NT2/D1 (cell line): ENCODE measurements around the gene PDSS1.
"Not testable (repeated sequence)": the region's sequence is repeated elsewhere in the genome, so short reads cannot be mapped to it uniquely, and the experiment has no call there.

Source experiments
- DNase-seq: peaks from one replicate; pipeline ENCODE4 v3.0.0-alpha.2; 2011; ENCODE audit warnings: low read depth, low spot score
- H3K27me3 ChIP-seq: 2 replicates; pipeline ENCODE4 v1.6.0; 2011; ENCODE audit warnings: mild to moderate bottlenecking; ENCODE audit not compliant: insufficient read length, insufficient read depth
- H3K36me3 ChIP-seq: 2 replicates; pipeline ENCODE4 v1.6.1; 2011; ENCODE audit warnings: mild to moderate bottlenecking, low read length, mixed read lengths; ENCODE audit not compliant: insufficient read depth, insufficient read length
- H3K4me1 ChIP-seq: 2 replicates; pipeline ENCODE4 v1.5.1; 2011; ENCODE audit not compliant: insufficient read depth, insufficient read length
- H3K4me3 ChIP-seq: 2 replicates; pipeline ENCODE4 v1.5.1; 2011; ENCODE audit warnings: low read depth; ENCODE audit not compliant: insufficient read length
- H3K9ac ChIP-seq: 2 replicates; pipeline ENCODE4 v1.6.0; 2011; ENCODE audit warnings: low read depth; ENCODE audit not compliant: insufficient read length
- H3K9me3 ChIP-seq: 2 replicates; pipeline ENCODE4 v1.5.1; 2011; ENCODE audit warnings: mild to moderate bottlenecking, low read length; ENCODE audit not compliant: insufficient read depth
- SUZ12 ChIP-seq: IDR thresholded peaks from 2 replicates; pipeline ENCODE4 v1.6.1; 2011; ENCODE audit not compliant: insufficient read length, insufficient read depth; ENCODE audit errors: extremely low read depth
- YY1 ChIP-seq: IDR thresholded peaks from 2 replicates; pipeline ENCODE4 v1.6.1; 2011; ENCODE audit not compliant: insufficient read length, insufficient read depth
- ZNF274 ChIP-seq: IDR thresholded peaks from 2 replicates; pipeline ENCODE4 v1.6.1; 2011; ENCODE audit warnings: mild to moderate bottlenecking, low read depth, low read length

Gene PDSS1, protein sequence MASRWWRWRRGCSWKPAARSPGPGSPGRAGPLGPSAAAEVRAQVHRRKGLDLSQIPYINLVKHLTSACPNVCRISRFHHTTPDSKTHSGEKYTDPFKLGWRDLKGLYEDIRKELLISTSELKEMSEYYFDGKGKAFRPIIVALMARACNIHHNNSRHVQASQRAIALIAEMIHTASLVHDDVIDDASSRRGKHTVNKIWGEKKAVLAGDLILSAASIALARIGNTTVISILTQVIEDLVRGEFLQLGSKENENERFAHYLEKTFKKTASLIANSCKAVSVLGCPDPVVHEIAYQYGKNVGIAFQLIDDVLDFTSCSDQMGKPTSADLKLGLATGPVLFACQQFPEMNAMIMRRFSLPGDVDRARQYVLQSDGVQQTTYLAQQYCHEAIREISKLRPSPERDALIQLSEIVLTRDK

DNA sequence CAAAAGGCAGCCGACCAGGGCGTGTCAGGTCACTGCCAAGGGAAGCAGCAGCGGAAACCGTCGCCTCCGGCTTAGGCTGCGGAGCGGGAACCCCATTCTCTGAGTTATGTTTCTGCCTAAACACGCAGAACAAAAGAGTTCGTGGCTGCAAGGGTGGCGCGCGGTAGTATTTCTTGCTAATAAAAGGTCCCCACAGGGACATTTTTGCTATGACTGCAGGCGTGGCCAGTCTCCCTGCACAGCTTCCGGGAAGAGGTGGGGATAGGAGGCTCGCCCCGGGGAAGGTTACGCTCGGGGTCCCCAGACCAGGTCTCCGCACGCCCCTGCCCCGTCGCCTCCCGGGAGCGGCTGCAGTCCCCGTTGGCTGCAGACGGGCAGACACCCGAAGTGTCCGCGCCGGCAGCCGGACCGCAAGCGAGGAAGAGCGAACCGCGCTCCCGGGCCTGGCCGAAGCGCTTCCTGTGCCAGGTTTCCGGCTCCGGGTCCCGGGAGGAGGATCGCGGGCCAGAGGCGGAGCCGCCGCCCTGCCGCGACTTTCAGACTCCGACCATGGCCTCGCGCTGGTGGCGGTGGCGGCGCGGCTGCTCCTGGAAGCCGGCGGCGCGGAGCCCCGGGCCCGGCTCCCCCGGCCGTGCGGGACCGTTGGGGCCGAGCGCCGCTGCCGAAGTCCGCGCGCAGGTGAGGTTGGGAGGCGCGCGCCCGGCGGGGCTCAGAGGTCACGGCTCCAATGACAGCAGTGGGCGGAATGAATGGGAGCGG is at the start of gene PDSS1:
TSS of gene PDSS1 (plus strand) at position 539 of the 759 bp plus-strand sequence. CDS start at position 550, 11 bp downstream.
- Histone ChIP-seq H3K4me1 (no peaks in the 10 kb centered on the region), H3K36me3 (peaks cover 23% of the 10 kb centered on the region), H3K9me3 (peaks cover 15% of the 10 kb centered on the region; the same call in 1 of the 2 replicates), H3K27me3 (no peaks in the 10 kb centered on the region), H3K9ac (peak within 1 kb of the TSS; percentile 96), H3K4me3 (peak within 1 kb of the TSS; percentile 74)
- TF ChIP-seq SUZ12 (no peak), YY1 (no peak), ZNF274 (no peak)
- DNase-seq: peak; percentile 54

- H3K9me3 ChIP-seq, H3K9ac ChIP-seq, H3K36me3 ChIP-seq: not testable (repeated sequence)
Observed at GRCh38 chr10:26648245-26648636, 49.3 kb upstream of the PDSS1 start.

DNA sequence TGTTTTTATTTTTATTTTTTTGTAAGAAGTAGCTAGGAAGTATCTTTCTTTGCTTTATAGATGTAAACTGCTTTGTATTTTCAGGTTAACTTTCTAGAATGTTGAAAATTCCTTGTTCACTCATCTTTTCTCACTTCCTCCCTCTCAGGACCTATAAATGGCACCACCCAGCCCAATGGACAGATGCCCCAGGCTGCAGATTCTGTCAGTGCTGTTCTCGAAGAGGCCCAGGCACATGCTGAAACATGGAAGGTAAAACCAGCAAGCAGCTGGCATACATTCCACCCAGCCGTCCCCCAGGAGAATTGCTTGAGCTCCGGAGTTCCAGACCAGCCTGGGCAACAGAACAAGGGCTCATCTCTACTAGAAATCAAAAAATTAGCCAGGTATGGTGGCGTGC is 47.1 kb upstream of the PDSS1 start:
- Histone ChIP-seq H3K9me3 (no peaks in the 10 kb centered on the region), H3K27me3 (no peaks in the 10 kb centered on the region), H3K4me1 (peaks cover 5% of the 10 kb centered on the region), H3K9ac (no peak overlapping the region), H3K4me3 (no peak overlapping the region), H3K36me3 (no peaks in the 10 kb centered on the region)
- no peak for TF ChIP-seq YY1
- no peak for TF ChIP-seq ZNF274
- TF ChIP-seq SUZ12: no peak
- DNase-seq: no peak

More at GRCh38 chr10:26648245-26648636, 49.3 kb upstream of the PDSS1 start:
- not testable (repeated sequence) for H3K4me1 ChIP-seq, DNase-seq, H3K4me3 ChIP-seq, H3K27me3 ChIP-seq

- not testable (repeated sequence) for H3K4me3 ChIP-seq, H3K27me3 ChIP-seq, H3K9ac ChIP-seq, DNase-seq, H3K9me3 ChIP-seq, H3K36me3 ChIP-seq, H3K4me1 ChIP-seq
Observed at GRCh38 chr10:26651476-26651875, 46.0 kb upstream of the PDSS1 start.

GRCh38 chr10:26653004-26653403 is 44.5 kb upstream of the PDSS1 start:
- Histone ChIP-seq H3K4me1 (peaks cover under 1% of the 10 kb centered on the region), H3K9ac (no peak overlapping the region), H3K27me3 (no peaks in the 10 kb centered on the region), H3K36me3 (no peaks in the 10 kb centered on the region), H3K9me3 (no peaks in the 10 kb centered on the region), H3K4me3 (no peak overlapping the region)
- DNase-seq: no peak
- TF ChIP-seq SUZ12 (no peak), YY1 (no peak), ZNF274 (no peak)

- TF ChIP-seq YY1 (no peak), SUZ12 (no peak), ZNF274 (no peak)
- H3K36me3 ChIP-seq: no peaks in the 10 kb centered on the region
- H3K9me3 ChIP-seq: no peaks in the 10 kb centered on the region
- no peak for DNase-seq
- H3K27me3 ChIP-seq: no peaks in the 10 kb centered on the region
- no peaks in the 10 kb centered on the region for H3K4me1 ChIP-seq
- no peak overlapping the region for H3K9ac ChIP-seq
- no peak overlapping the region for H3K4me3 ChIP-seq
Observed at GRCh38 chr10:26655746-26656145, 41.8 kb upstream of the PDSS1 start.

DNA sequence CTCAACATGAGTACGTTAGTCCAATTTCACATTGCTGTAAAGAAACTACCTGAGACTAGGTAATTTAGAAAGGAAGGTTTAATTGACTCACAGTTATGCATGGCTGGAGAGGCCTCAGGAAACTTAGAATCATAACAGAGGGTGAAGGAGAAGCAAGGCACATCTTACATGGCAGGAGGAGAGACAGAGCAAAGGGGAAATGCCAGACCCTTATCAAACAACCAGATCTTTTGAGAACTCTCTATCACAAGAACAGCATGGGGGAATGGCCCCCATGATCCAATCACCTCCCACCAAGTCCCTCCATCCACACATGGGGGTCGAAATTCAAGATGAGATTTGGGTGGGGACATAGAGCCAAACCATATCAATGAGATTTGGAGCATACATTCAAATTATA is 34.6 kb upstream of the PDSS1 start:
- TF ChIP-seq ZNF274 (no peak), SUZ12 (no peak), YY1 (no peak)
- Histone ChIP-seq H3K27me3 (no peaks in the 10 kb centered on the region), H3K9ac (no peak overlapping the region), H3K36me3 (no peaks in the 10 kb centered on the region), H3K4me3 (no peak overlapping the region), H3K9me3 (no peaks in the 10 kb centered on the region), H3K4me1 (no peaks in the 10 kb centered on the region)
- DNase-seq: no peak
